ENCODE results near the gene GRAMD1C. TPM values are rescaled to one million over a fixed set of nuclear protein-coding genes. Genes with fewer than 3 reads are reported as not detected.

Gene GRAMD1C
- polyA plus RNA-seq, 4 donors = 5.5 to 27.4 (median 22.8) TPM

DNA sequence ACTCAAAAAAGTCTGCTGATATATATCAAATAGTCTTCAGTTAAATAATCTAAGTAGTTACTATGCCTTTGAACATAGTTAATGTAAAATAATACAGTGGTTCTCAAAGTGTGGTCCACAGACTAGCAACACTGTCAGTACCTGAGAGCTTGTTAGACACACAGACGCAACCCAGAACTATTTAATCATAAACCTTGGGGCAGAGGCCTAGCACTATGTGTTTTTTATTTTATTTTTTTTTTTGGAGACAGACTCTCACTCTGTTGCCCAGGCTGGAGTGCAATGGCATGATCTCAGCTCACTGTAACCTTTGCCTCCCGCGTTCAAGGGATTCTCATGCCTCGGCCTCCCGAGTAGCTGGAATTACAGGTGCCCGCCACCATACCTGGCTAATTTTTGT is 34.7 kb downstream of the GRAMD1C start:
- peaks cover 0 to 3% (median 2%) of the 10 kb centered on the region in 3 donors for H3K4me1 ChIP-seq (ENCODE audit: control insufficient read depth in 3 of 3, insufficient read depth in 2 of 3, low read depth in 1 of 3, low read length in 2 of 3)
- H3K4me3 ChIP-seq (ENCODE audit: low read depth in 1 of 3, low read length in 3 of 3) = no peak overlapping the region
- peak overlapping the region in 1 of 3 donors; percentile 24 for H3K27ac ChIP-seq (ENCODE audit: low read depth in 1 of 3, low read length in 2 of 3)
- WGBS, 3 donors = 79 to 98% (median 87%) methylated on average over 6 of the region's 6 CpGs
- DNase-seq (no peak), FAIRE-seq (no peak)
- no peaks in the 10 kb centered on the region for H3K36me3 ChIP-seq (ENCODE audit: control insufficient read depth in 3 of 3, insufficient read depth in 2 of 3, low read depth in 1 of 3, low read length in 3 of 3)
- no peaks in the 10 kb centered on the region for H3K27me3 ChIP-seq (ENCODE audit: control insufficient read depth in 3 of 3, insufficient read depth in 3 of 3, low read length in 3 of 3)
- H3K9me3 ChIP-seq (ENCODE audit: control insufficient read depth in 2 of 2, insufficient read depth in 1 of 2, low read depth in 1 of 2, low read length in 1 of 2) = no peaks in the 10 kb centered on the region

DNA sequence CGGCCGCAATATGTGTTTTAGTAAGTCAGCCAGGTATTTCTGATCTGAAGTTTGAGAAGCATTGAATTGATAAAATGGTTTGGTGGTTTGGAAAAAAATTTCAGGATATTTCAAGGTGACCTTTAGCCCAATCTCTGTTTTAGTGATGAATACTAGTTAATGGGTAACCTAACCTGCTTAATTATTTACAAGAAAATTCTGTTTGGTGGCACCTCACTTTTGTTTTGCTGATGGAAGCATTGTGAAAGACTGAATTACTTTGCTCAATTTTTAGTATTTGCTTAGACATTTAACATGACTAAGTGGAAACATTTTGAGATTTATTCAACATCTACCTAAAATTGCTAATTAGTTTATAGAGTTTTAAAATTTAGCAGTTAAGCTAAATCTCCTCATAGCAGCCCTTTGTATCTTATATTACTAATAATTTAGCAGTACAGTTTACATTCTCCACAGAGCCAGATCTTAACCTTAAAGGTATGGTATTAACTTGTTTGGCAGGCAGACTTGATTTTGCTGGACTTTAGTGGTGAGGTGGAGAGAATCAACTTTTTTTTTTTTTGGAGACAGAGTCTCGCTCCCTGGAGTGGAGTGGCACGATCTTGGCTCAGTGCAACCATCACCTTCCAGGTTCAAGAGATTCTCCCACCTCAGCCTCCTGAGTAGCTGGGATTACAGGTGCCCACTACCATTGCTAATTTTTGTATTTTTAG is 35.4 kb downstream of the GRAMD1C start:
- no peaks in the 10 kb centered on the region for H3K27me3 ChIP-seq (ENCODE audit: control insufficient read depth in 3 of 3, insufficient read depth in 3 of 3, low read length in 3 of 3)
- peaks cover 0 to 3% (median 2%) of the 10 kb centered on the region in 3 donors for H3K4me1 ChIP-seq (ENCODE audit: control insufficient read depth in 3 of 3, insufficient read depth in 2 of 3, low read depth in 1 of 3, low read length in 2 of 3)
- FAIRE-seq (no peak), DNase-seq (peak; percentile 45 to 62)
- 47 to 76% (median 56%) methylated on average over 4 of the region's 4 CpGs for WGBS, 3 donors
- H3K27ac ChIP-seq (ENCODE audit: low read depth in 1 of 3, low read length in 2 of 3) = peak overlapping the region in 2 of 3 donors; percentile 16 to 59
- H3K9me3 ChIP-seq (ENCODE audit: control insufficient read depth in 2 of 2, insufficient read depth in 1 of 2, low read depth in 1 of 2, low read length in 1 of 2) = no peaks in the 10 kb centered on the region
- H3K36me3 ChIP-seq (ENCODE audit: control insufficient read depth in 3 of 3, insufficient read depth in 2 of 3, low read depth in 1 of 3, low read length in 3 of 3) = no peaks in the 10 kb centered on the region
- no peak overlapping the region for H3K4me3 ChIP-seq (ENCODE audit: low read depth in 1 of 3, low read length in 3 of 3)

- H3K9me3 ChIP-seq (ENCODE audit: control insufficient read depth in 2 of 2, insufficient read depth in 1 of 2, low read depth in 1 of 2, low read length in 1 of 2) = no peaks in the 10 kb centered on the region
- H3K4me3 ChIP-seq (ENCODE audit: low read depth in 1 of 3, low read length in 3 of 3) = no peak overlapping the region
- no peak for FAIRE-seq
- H3K27me3 ChIP-seq (ENCODE audit: control insufficient read depth in 3 of 3, insufficient read depth in 3 of 3, low read length in 3 of 3) = no peaks in the 10 kb centered on the region
- H3K27ac ChIP-seq (ENCODE audit: low read depth in 1 of 3, low read length in 2 of 3) = no peak overlapping the region
- peaks cover 0 to 3% (median 2%) of the 10 kb centered on the region in 3 donors for H3K4me1 ChIP-seq (ENCODE audit: control insufficient read depth in 3 of 3, insufficient read depth in 2 of 3, low read depth in 1 of 3, low read length in 2 of 3)
- peaks cover 0 to 2% (median 0%) of the 10 kb centered on the region in 3 donors for H3K36me3 ChIP-seq (ENCODE audit: control insufficient read depth in 3 of 3, insufficient read depth in 2 of 3, low read depth in 1 of 3, low read length in 3 of 3)
- WGBS, 3 donors = 86 to 91% (median 90%) methylated on average over 3 of the region's 3 CpGs
- DNase-seq = no peak
Observed at GRCh38 chr3:113878403-113878802, 39.8 kb downstream of the GRAMD1C start.

DNA sequence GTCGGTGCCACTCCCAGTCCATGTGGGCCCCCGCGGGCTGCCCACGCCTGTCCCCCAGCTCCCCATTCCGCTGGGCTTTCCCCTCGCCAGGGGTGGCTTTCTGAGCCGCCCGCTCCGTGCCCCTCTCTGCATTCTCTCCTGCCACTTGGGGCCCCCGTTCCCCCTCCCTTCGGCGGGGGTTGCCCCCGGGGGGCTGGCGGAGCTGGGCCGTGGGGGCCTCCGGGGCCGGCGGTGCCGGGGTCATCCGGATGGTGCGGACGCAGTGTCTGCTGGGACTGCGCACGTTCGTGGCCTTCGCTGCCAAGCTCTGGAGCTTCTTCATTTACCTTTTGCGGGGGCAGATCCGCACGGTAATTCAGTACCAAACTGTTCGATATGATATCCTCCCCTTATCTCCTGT is 46.5 kb downstream of the GRAMD1C start:
- DNase-seq = no peak
- Histone ChIP-seq H3K27ac (ENCODE audit: low read depth in 1 of 3, low read length in 2 of 3) (no peak overlapping the region), H3K27me3 (ENCODE audit: control insufficient read depth in 3 of 3, insufficient read depth in 3 of 3, low read length in 3 of 3) (no peaks in the 10 kb centered on the region), H3K4me1 (ENCODE audit: control insufficient read depth in 3 of 3, insufficient read depth in 2 of 3, low read depth in 1 of 3, low read length in 2 of 3) (no peaks in the 10 kb centered on the region), H3K36me3 (ENCODE audit: control insufficient read depth in 3 of 3, insufficient read depth in 2 of 3, low read depth in 1 of 3, low read length in 3 of 3) (peaks cover 0 to 2% (median 0%) of the 10 kb centered on the region in 3 donors), H3K4me3 (ENCODE audit: low read depth in 1 of 3, low read length in 3 of 3) (no peak overlapping the region), H3K9me3 (ENCODE audit: control insufficient read depth in 2 of 2, insufficient read depth in 1 of 2, low read depth in 1 of 2, low read length in 1 of 2) (no peaks in the 10 kb centered on the region)
- WGBS, 3 donors = 96 to 99% (median 96%) methylated on average over 28 to 30 of the region's 30 CpGs
- FAIRE-seq = no peak

DNA sequence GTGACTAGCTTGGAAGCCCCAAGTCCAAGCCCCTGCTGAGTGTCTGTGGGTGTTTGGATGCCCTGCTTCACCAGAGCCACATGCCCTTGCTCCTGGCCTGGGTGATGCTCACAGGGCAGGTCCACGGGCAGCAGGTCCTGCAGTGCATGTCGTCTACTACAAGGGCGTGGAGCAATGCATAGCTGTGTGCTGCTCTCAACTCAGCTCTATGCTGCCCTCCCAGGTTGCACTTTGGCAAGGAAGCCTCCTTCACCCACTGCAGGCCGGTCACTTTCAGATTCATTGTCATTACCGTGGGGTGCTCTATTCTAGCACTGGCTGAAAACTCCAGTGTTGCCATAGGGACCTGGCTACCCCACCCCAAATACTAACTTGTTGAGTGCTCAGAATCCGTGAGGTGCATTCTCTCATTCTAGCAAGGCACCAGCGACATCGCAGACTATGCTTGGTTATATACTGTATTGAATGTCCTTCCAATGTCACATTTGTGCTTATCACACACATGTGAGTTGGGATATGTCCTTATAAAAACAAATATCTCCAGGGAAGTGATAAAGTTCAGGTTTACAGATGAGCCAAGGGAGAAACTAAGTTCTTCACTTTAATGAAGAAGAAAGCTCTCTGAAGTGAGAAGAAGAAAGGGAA is 51.8 kb downstream of the GRAMD1C start:
- WGBS, 3 donors = 33 to 65% (median 61%) methylated on average over 8 of the region's 8 CpGs
- no peaks in the 10 kb centered on the region for H3K9me3 ChIP-seq (ENCODE audit: control insufficient read depth in 2 of 2, insufficient read depth in 1 of 2, low read depth in 1 of 2, low read length in 1 of 2)
- peak overlapping the region in 1 of 3 donors; percentile 0 for H3K27ac ChIP-seq (ENCODE audit: low read depth in 1 of 3, low read length in 2 of 3)
- FAIRE-seq (no peak), DNase-seq (peak; percentile 68 to 79)
- no peak overlapping the region for H3K4me3 ChIP-seq (ENCODE audit: low read depth in 1 of 3, low read length in 3 of 3)
- H3K36me3 ChIP-seq (ENCODE audit: control insufficient read depth in 3 of 3, insufficient read depth in 2 of 3, low read depth in 1 of 3, low read length in 3 of 3) = no peaks in the 10 kb centered on the region
- H3K4me1 ChIP-seq (ENCODE audit: control insufficient read depth in 3 of 3, insufficient read depth in 2 of 3, low read depth in 1 of 3, low read length in 2 of 3) = peaks cover 0 to 3% (median 0%) of the 10 kb centered on the region in 3 donors
- no peaks in the 10 kb centered on the region for H3K27me3 ChIP-seq (ENCODE audit: control insufficient read depth in 3 of 3, insufficient read depth in 3 of 3, low read length in 3 of 3)

DNA sequence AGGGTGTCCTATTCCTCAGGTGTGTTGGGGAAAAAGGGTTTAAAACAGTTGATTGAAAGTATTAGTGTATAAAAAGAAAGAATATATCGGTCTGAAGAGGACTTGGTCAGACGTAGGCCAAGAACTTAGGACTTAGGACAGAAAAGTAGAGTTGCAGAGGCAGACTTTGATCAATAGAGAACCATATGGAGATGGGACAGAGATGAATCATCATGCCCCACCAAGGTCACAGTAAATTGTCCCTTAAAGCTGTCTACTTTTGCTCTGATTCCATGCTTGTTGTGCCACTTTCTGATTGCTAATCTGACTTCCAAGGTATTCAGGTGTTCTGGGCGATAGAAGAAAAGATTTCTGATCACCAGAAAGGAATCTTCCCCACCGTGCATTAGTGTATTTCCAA is 56.3 kb downstream of the GRAMD1C start:
- Histone ChIP-seq H3K36me3 (ENCODE audit: control insufficient read depth in 3 of 3, insufficient read depth in 2 of 3, low read depth in 1 of 3, low read length in 3 of 3) (no peaks in the 10 kb centered on the region), H3K27ac (ENCODE audit: low read depth in 1 of 3, low read length in 2 of 3) (peak overlapping the region in 1 of 3 donors; percentile 54), H3K4me3 (ENCODE audit: low read depth in 1 of 3, low read length in 3 of 3) (no peak overlapping the region), H3K9me3 (ENCODE audit: control insufficient read depth in 2 of 2, insufficient read depth in 1 of 2, low read depth in 1 of 2, low read length in 1 of 2) (no peaks in the 10 kb centered on the region), H3K27me3 (ENCODE audit: control insufficient read depth in 3 of 3, insufficient read depth in 3 of 3, low read length in 3 of 3) (no peaks in the 10 kb centered on the region), H3K4me1 (ENCODE audit: control insufficient read depth in 3 of 3, insufficient read depth in 2 of 3, low read depth in 1 of 3, low read length in 2 of 3) (peaks cover 0 to 3% (median 0%) of the 10 kb centered on the region in 3 donors)
- 60 to 86% (median 75%) methylated on average over 4 of the region's 4 CpGs for WGBS, 3 donors
- DNase-seq (peak; percentile 22 to 48), FAIRE-seq (no peak)

- DNase-seq = no peak
- 95 to 100% (median 96%) methylated on average over 3 of the region's 3 CpGs for WGBS, 3 donors
- FAIRE-seq = no peak
- H3K27ac ChIP-seq (ENCODE audit: low read depth in 1 of 3, low read length in 2 of 3) = no peak overlapping the region
- H3K9me3 ChIP-seq (ENCODE audit: control insufficient read depth in 2 of 2, insufficient read depth in 1 of 2, low read depth in 1 of 2, low read length in 1 of 2) = no peaks in the 10 kb centered on the region
- no peaks in the 10 kb centered on the region for H3K4me1 ChIP-seq (ENCODE audit: control insufficient read depth in 3 of 3, insufficient read depth in 2 of 3, low read depth in 1 of 3, low read length in 2 of 3)
- H3K36me3 ChIP-seq (ENCODE audit: control insufficient read depth in 3 of 3, insufficient read depth in 2 of 3, low read depth in 1 of 3, low read length in 3 of 3) = no peaks in the 10 kb centered on the region
- H3K4me3 ChIP-seq (ENCODE audit: low read depth in 1 of 3, low read length in 3 of 3) = no peak overlapping the region
- H3K27me3 ChIP-seq (ENCODE audit: control insufficient read depth in 3 of 3, insufficient read depth in 3 of 3, low read length in 3 of 3) = no peaks in the 10 kb centered on the region
Observed at GRCh38 chr3:113895964-113896363, 57.4 kb downstream of the GRAMD1C start.

- Histone ChIP-seq H3K36me3 (ENCODE audit: control insufficient read depth in 3 of 3, insufficient read depth in 2 of 3, low read depth in 1 of 3, low read length in 3 of 3) (no peaks in the 10 kb centered on the region), H3K9me3 (ENCODE audit: control insufficient read depth in 2 of 2, insufficient read depth in 1 of 2, low read depth in 1 of 2, low read length in 1 of 2) (no peaks in the 10 kb centered on the region), H3K4me3 (ENCODE audit: low read depth in 1 of 3, low read length in 3 of 3) (no peak overlapping the region), H3K27ac (ENCODE audit: low read depth in 1 of 3, low read length in 2 of 3) (no peak overlapping the region), H3K27me3 (ENCODE audit: control insufficient read depth in 3 of 3, insufficient read depth in 3 of 3, low read length in 3 of 3) (no peaks in the 10 kb centered on the region), H3K4me1 (ENCODE audit: control insufficient read depth in 3 of 3, insufficient read depth in 2 of 3, low read depth in 1 of 3, low read length in 2 of 3) (no peaks in the 10 kb centered on the region)
- WGBS, 3 donors = 19 to 61% (median 22%) methylated on average over 3 of the region's 3 CpGs
- DNase-seq = peak in 1 of 2 donors; percentile 52
- FAIRE-seq = no peak
Observed at GRCh38 chr3:113896930-113897329, 58.3 kb downstream of the GRAMD1C start.

Data from small intestine (tissue), 7 donors.